Lung (tissue), 12 donors: ENCODE results near the gene PVR. TPM values are rescaled to one million over a fixed set of nuclear protein-coding genes. Genes with fewer than 3 reads are reported as not detected.

Experiments used
- ATAC-seq: fragments of 200-7000 bp; cut with Tn5 transposase; one replicate; pipeline ENCODE4 v1.9.1; 2020; ENCODE audit warnings: moderate number of reproducible peaks; ENCODE audit not compliant: insufficient read depth, low FRiP score
- DNase-seq, 3 donors: peaks; one replicate each; pipeline ENCODE4 v3.0.0-alpha.2; 2013 to 2017
- H3K27ac ChIP-seq, 2 donors: one replicate each; pipeline ENCODE4 v1.5.1; 2013; ENCODE audit warnings: mild to moderate bottlenecking in 2 of 2, moderate library complexity in 2 of 2, control low read depth in 1 of 2, inconsistent platforms in 1 of 2, low read depth in 1 of 2, low read length in 1 of 2
- H3K27me3 ChIP-seq, 3 donors: one replicate each; pipeline ENCODE4 v1.5.1; 2013; ENCODE audit warnings: low read length in 2 of 3; ENCODE audit not compliant: control insufficient read depth in 3 of 3, insufficient read depth in 3 of 3
- H3K36me3 ChIP-seq, 4 donors: one replicate each; pipeline ENCODE4 v1.5.1; 2013; ENCODE audit warnings: low read length in 4 of 4, mild to moderate bottlenecking in 1 of 4, moderate library complexity in 1 of 4; ENCODE audit not compliant: control insufficient read depth in 4 of 4, insufficient read depth in 4 of 4
- H3K4me1 ChIP-seq, 5 donors: one replicate each; pipeline ENCODE4 v1.5.1; 2013; ENCODE audit warnings: low read length in 5 of 5, mild to moderate bottlenecking in 2 of 5, moderate library complexity in 1 of 5; ENCODE audit not compliant: control insufficient read depth in 5 of 5, insufficient read depth in 5 of 5
- H3K4me3 ChIP-seq: one replicate; pipeline ENCODE4 v1.5.1; 2013; ENCODE audit warnings: mild to moderate bottlenecking, control low read depth, moderate library complexity
- H3K9ac ChIP-seq, 2 donors: one replicate each; pipeline ENCODE4 v1.5.1; 2013; ENCODE audit warnings: low read length in 2 of 2, control low read depth in 1 of 2; ENCODE audit not compliant: insufficient read depth in 1 of 2
- H3K9me3 ChIP-seq, 4 donors: one replicate each; pipeline ENCODE4 v1.5.1; 2013; ENCODE audit warnings: low read length in 3 of 4, mild to moderate bottlenecking in 1 of 4, moderate library complexity in 1 of 4; ENCODE audit not compliant: control insufficient read depth in 4 of 4, insufficient read depth in 3 of 4
- CTCF ChIP-seq: IDR thresholded peaks from 2 replicates; pipeline ENCODE4 v1.5.1; 2012; ENCODE audit warnings: mild to moderate bottlenecking; ENCODE audit errors: control extremely low read depth, extremely low read depth
- WGBS, 2 donors: extraction: QIAGEN DNeasy Blood & Tissue Kit; methylation state at CpG; one replicate each; pipeline ENCODE4 v1.1.7; 2013; 5-methylcytosine and 5-hydroxymethylcytosine counted together
- polyA plus RNA-seq, 2 donors: library from polyadenylated mRNA; stranded (reverse); fragments of 200-250 nt; gene quantifications; one replicate each; pipeline ENCODE4 v1.2.1, GENCODE V29; 2013
- total RNA-seq, 2 donors: library from RNA; depleted of rRNA in 1 of 2; stranded (reverse); fragments of >200 nt in 1 of 2; gene quantifications; one replicate each; pipeline ENCODE4 v1.2.1, GENCODE V29; 2014 to 2021
- donor health status: control.
- donor health status: control.
- donor health status: Bipolar disorder and iron deficiency.
- donor health status: healthy.
- donor health status: DM: yes; HTN: yes; CAD: no.

Gene PVR
- total and polyA plus RNA-seq, 4 donors = 26.4 to 51.6 (median 36.5) TPM

GRCh38 chr19:44635581-44636438, 7.9 kb upstream of the PVR start:
- TF ChIP-seq CTCF = no peak
- DNase-seq (no peak), ATAC-seq (peak; percentile 62)
- Histone ChIP-seq H3K27ac (no peak overlapping the region), H3K4me1 (peaks cover 0 to 11% (median 4%) of the 10 kb centered on the region in 5 donors), H3K36me3 (no peaks in the 10 kb centered on the region), H3K9me3 (no peaks in the 10 kb centered on the region), H3K4me3 (no peak overlapping the region), H3K9ac (no peak overlapping the region), H3K27me3 (no peaks in the 10 kb centered on the region)
- WGBS, 2 donors = 64 to 73% methylated on average over 3 of the region's 3 CpGs

- no peak overlapping the region for H3K9ac ChIP-seq
- no peak for TF ChIP-seq CTCF
- H3K27me3 ChIP-seq = no peaks in the 10 kb centered on the region
- H3K9me3 ChIP-seq = no peaks in the 10 kb centered on the region
- H3K36me3 ChIP-seq = no peaks in the 10 kb centered on the region
- WGBS, 2 donors = 67 to 75% methylated on average over 11 of the region's 11 CpGs
- no peak overlapping the region for H3K27ac ChIP-seq
- no peak overlapping the region for H3K4me3 ChIP-seq
- peaks cover 0 to 11% (median 4%) of the 10 kb centered on the region in 5 donors for H3K4me1 ChIP-seq
- no peak for DNase-seq
- ATAC-seq = no peak
Measured at GRCh38 chr19:44636439-44637389, 7.0 kb upstream of the PVR start.

- peaks cover 0 to 11% (median 4%) of the 10 kb centered on the region in 5 donors for H3K4me1 ChIP-seq
- no peak overlapping the region for H3K27ac ChIP-seq
- ATAC-seq = no peak
- 95% methylated on average over 5 of the region's 5 CpGs for WGBS, 2 donors
- no peaks in the 10 kb centered on the region for H3K27me3 ChIP-seq
- no peaks in the 10 kb centered on the region for H3K36me3 ChIP-seq
- no peak overlapping the region for H3K4me3 ChIP-seq
- no peak for TF ChIP-seq CTCF
- no peaks in the 10 kb centered on the region for H3K9me3 ChIP-seq
- DNase-seq = no peak
- no peak overlapping the region for H3K9ac ChIP-seq
Measured at GRCh38 chr19:44637390-44637764, 6.3 kb upstream of the PVR start.
